ENCODE measurements around the gene NHEJ1. TPM values are rescaled to one million over a fixed set of nuclear protein-coding genes. Genes with fewer than 3 reads are reported as not detected.
A peak's percentile ranks its signal among the peaks of the same experiment; 100 is the strongest.

Gene NHEJ1
- total RNA-seq, 6 donors from 2014 or later: 7.9 to 26.2 (median 14.3) TPM

DNA sequence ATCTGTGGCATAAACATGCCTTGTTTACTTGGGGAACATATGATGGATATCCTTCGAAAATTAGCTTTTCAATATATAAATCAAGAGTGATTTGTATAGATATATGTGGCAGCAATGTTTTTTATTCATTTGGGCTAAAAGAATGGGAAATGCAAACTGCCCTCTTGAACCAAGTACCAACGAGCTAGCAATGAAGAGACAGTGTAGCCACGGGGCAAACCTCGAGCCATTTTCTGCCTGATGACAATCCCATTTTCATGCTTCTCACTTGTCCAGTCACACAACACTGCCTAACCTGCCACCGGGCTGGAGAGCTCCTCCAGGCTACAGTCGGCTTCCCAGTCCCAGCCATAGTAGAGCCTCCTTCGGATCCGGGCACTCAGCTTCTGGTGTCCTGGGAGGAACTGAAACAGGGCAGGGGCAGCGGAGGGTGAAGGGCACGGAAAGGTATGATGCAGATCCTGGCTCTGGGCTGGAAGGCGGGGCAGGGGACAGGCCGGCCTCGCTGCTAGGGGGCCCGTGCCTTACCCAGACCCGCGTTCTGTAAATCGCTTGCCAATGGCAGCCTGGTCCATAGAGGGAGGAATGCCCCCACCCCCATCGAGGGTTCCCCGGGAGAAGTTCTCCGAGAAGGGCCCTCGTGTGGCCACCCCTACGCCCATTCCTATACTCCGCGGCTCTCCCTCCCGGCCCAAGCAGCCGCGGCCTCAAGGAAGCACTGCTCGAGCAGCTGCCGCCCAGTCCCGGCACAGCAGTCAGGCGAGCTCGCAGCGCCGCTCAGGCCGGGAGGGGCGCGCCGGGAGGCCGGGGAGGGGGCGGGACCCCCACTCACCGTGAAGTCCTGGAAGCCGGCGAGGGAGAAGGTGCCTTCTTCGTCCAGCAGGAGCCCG is 15.6 kb upstream of the NHEJ1 start:
- Histone ChIP-seq H3K27me3 (no peaks in the 10 kb centered on the region), H3K4me3 (peak overlapping the region; percentile 79 to 92 (median 86)), H3K9me3 (no peaks in the 10 kb centered on the region), H3K36me3 (peaks cover 14 to 53% (median 44%) of the 10 kb centered on the region in 4 donors), H3K4me1 (peaks cover 23 to 41% (median 30%) of the 10 kb centered on the region in 4 donors), H3K27ac (peak overlapping the region; percentile 96 to 99 (median 98))
- DNase-seq (peak in 1 of 2 donors; percentile 71), ATAC-seq (ENCODE audit: low FRiP score in 2 of 2) (peak; percentile 39 to 46)
- TF ChIP-seq, protein P1, sequence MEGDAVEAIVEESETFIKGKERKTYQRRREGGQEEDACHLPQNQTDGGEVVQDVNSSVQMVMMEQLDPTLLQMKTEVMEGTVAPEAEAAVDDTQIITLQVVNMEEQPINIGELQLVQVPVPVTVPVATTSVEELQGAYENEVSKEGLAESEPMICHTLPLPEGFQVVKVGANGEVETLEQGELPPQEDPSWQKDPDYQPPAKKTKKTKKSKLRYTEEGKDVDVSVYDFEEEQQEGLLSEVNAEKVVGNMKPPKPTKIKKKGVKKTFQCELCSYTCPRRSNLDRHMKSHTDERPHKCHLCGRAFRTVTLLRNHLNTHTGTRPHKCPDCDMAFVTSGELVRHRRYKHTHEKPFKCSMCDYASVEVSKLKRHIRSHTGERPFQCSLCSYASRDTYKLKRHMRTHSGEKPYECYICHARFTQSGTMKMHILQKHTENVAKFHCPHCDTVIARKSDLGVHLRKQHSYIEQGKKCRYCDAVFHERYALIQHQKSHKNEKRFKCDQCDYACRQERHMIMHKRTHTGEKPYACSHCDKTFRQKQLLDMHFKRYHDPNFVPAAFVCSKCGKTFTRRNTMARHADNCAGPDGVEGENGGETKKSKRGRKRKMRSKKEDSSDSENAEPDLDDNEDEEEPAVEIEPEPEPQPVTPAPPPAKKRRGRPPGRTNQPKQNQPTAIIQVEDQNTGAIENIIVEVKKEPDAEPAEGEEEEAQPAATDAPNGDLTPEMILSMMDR (IDR thresholded peaks at IDR 0.05): peak in 1 of 6 experiments; percentile 16
- TF ChIP-seq EP300 (IDR thresholded peaks at IDR 0.05) (no peak), POLR2AphosphoS5 (IDR thresholded peaks at IDR 0.05) (no peak), POLR2A (IDR thresholded peaks at IDR 0.05) (no peak)
- WGBS, 2 donors: 5 to 6% methylated on average over 19 to 24 of the region's 45 CpGs

DNA sequence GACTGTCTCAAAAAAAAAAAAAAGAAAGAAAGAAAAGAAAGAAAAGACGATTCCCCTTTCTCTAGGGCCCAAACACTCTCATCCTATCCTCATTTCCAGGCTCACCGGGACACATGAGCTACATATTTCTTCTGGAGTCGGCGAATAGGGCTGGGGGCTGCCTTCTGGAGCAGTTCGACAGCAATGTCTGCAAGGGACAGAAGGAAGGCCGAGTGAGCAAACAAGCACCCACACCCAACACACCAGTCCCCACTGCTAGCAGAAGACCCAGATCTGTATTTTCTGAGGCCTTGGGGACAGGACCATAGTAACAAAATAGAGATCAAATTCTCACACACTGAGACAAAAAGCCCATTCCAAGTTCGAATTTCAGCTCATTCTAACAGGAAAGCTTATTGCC is 14.9 kb upstream of the NHEJ1 start:
- H3K9me3 ChIP-seq: no peaks in the 10 kb centered on the region
- DNase-seq (peak in 1 of 2 donors; percentile 12), ATAC-seq (ENCODE audit: low FRiP score in 2 of 2) (no peak)
- H3K36me3 ChIP-seq: peaks cover 11 to 46% (median 37%) of the 10 kb centered on the region in 4 donors
- no peaks in the 10 kb centered on the region for H3K27me3 ChIP-seq
- H3K4me3 ChIP-seq: peak overlapping the region in 3 of 4 donors; percentile 79 to 91 (median 80)
- WGBS, 2 donors: 81 to 83% methylated on average over 7 of the region's 7 CpGs
- TF ChIP-seq EP300 (IDR thresholded peaks at IDR 0.05): no peak
- TF ChIP-seq POLR2A (IDR thresholded peaks at IDR 0.05): no peak
- TF ChIP-seq, protein P1 (IDR thresholded peaks at IDR 0.05): no peak
- no peak for TF ChIP-seq POLR2AphosphoS5 (IDR thresholded peaks at IDR 0.05)
- H3K4me1 ChIP-seq: peaks cover 23 to 44% (median 35%) of the 10 kb centered on the region in 4 donors
- H3K27ac ChIP-seq: peak overlapping the region; percentile 96 to 99 (median 98)

DNA sequence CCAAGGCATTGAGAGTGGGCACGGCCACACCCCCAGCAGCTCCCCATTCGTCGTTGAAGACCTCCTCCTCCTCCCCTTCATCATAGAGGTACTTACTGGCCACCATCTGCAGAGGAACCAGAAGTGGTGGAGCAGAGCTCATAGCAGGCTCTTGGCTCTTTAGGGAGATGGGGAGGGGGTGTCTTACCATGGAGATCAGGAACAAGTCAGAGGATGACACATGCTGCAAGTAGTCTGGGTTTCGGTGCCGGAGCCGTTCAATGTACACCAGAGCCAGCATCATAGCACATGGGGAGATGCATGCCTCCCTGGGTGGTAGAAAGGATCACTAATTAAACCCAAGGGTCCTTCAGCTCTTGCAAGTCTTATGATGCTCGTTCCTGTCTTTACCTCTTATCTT is 14.2 kb upstream of the NHEJ1 start:
- WGBS, 2 donors: 86 to 87% methylated on average over 7 of the region's 7 CpGs
- no peak overlapping the region for H3K27ac ChIP-seq

DNA sequence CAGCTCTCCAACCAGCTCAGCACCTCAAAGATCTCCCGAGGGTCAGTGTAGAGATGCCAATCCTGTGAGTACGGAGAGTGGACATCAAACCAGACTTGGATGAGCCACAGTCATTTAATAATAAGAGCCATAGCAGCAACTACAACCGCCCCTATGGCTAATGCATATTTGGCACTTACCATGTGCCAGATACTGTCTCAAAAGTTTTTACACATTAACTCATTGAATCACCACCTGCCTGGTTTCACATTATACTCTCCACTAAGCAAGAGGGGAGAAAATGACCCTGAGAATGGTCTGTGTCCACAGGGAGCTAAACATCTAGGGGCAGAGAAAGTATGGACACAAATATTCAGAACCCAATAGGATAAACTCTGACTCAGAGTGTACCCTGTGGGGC is 13.5 kb upstream of the NHEJ1 start:
- Histone ChIP-seq H3K27me3 (no peaks in the 10 kb centered on the region), H3K27ac (no peak overlapping the region), H3K9me3 (no peaks in the 10 kb centered on the region), H3K4me3 (no peak overlapping the region), H3K4me1 (peaks cover 17 to 35% (median 28%) of the 10 kb centered on the region in 4 donors), H3K36me3 (peaks cover 11 to 36% (median 30%) of the 10 kb centered on the region in 4 donors)
- DNase-seq (peak in 1 of 2 donors; percentile 1), ATAC-seq (ENCODE audit: low FRiP score in 2 of 2) (no peak)
- TF ChIP-seq, protein P1 (IDR thresholded peaks at IDR 0.05): no peak
- TF ChIP-seq POLR2A (IDR thresholded peaks at IDR 0.05) (no peak), EP300 (IDR thresholded peaks at IDR 0.05) (no peak), POLR2AphosphoS5 (IDR thresholded peaks at IDR 0.05) (no peak)
- WGBS, 2 donors: 95 to 96% methylated on average over 3 of the region's 3 CpGs

More for the DNA sequence above, 14.2 kb upstream of the NHEJ1 start:
- DNase-seq: peak in 1 of 2 donors; percentile 5
- H3K36me3 ChIP-seq: peaks cover 11 to 39% (median 32%) of the 10 kb centered on the region in 4 donors
- ATAC-seq (ENCODE audit: low FRiP score in 2 of 2): no peak
- H3K4me3 ChIP-seq: no peak overlapping the region
- no peaks in the 10 kb centered on the region for H3K27me3 ChIP-seq
- H3K9me3 ChIP-seq: no peaks in the 10 kb centered on the region
- peaks cover 23 to 41% (median 34%) of the 10 kb centered on the region in 4 donors for H3K4me1 ChIP-seq
- no peak for TF ChIP-seq EP300 (IDR thresholded peaks at IDR 0.05)
- TF ChIP-seq, protein P1 (IDR thresholded peaks at IDR 0.05): no peak
- TF ChIP-seq POLR2AphosphoS5 (IDR thresholded peaks at IDR 0.05): no peak
- no peak for TF ChIP-seq POLR2A (IDR thresholded peaks at IDR 0.05)
